CD14-positive monocyte (primary cell): ENCODE measurements around the gene PTPN2. TPM values are rescaled to one million over a fixed set of nuclear protein-coding genes. Genes with fewer than 3 reads are reported as not detected.
"Not testable (repeated sequence)": the region's sequence is repeated elsewhere in the genome, so short reads cannot be mapped to it uniquely, and the experiment has no call there.

Experiments
- DNase-seq, 3 donors: peaks; one replicate each; pipeline ENCODE4 v3.0.0-alpha.2; 2011 to 2022
- H2AFZ ChIP-seq: 2 replicates; pipeline ENCODE4 v1.6.0; 2012; ENCODE audit warnings: mild to moderate bottlenecking, low read depth, low read length, inconsistent platforms; ENCODE audit not compliant: insufficient read depth, poor library complexity, severe bottlenecking
- H3K27ac ChIP-seq, 2 donors: 1 replicate in 1 of 2; 2 replicates in 1 of 2; pipeline ENCODE4 v1.5.1; 2012 to 2013; ENCODE audit warnings: low read length in 2 of 2, control low read depth in 1 of 2, inconsistent platforms in 1 of 2, low read depth in 1 of 2, mild to moderate bottlenecking in 1 of 2
- H3K27me3 ChIP-seq, 2 donors: one replicate each; pipeline versions ENCODE4 v1.6.0 to v1.6.1; 2011 to 2013; ENCODE audit warnings: low read length in 2 of 2; ENCODE audit not compliant: control insufficient read depth in 2 of 2, insufficient read depth in 2 of 2
- H3K36me3 ChIP-seq, 2 donors: replicated peaks in 1 of 2; 1 replicate in 1 of 2; 2 replicates in 1 of 2; pipeline versions ENCODE4 v1.5.1 to v1.6.1; 2012 to 2013; ENCODE audit warnings: low read length in 2 of 2, control low read depth in 1 of 2, inconsistent platforms in 1 of 2, mild to moderate bottlenecking in 1 of 2; ENCODE audit not compliant: insufficient read depth in 2 of 2, control insufficient read depth in 1 of 2
- H3K4me1 ChIP-seq, 2 donors: 1 replicate in 1 of 2; 2 replicates in 1 of 2; pipeline versions ENCODE4 v1.5.1 to v1.6.1; 2012 to 2013; ENCODE audit warnings: low read length in 2 of 2, control low read depth in 1 of 2, inconsistent platforms in 1 of 2, mild to moderate bottlenecking in 1 of 2, moderate library complexity in 1 of 2; ENCODE audit not compliant: insufficient read depth in 2 of 2, control insufficient read depth in 1 of 2
- H3K4me2 ChIP-seq: replicated peaks from 2 replicates; pipeline ENCODE3; 2012; ENCODE audit warnings: low read length, moderate library complexity, mild to moderate bottlenecking; ENCODE audit not compliant: poor library complexity, severe bottlenecking; ENCODE audit errors: extremely low read depth
- H3K4me3 ChIP-seq, 3 experiments: fragments of 200-600 bp in 1 of 3; sonication (generic) in 1 of 3; replicated peaks in 1 of 3; 1 replicate in 2 of 3; 2 replicates in 1 of 3; pipeline ENCODE4 v1.5.1; 2011 to 2013; ENCODE audit warnings: low read length in 3 of 3, mild to moderate bottlenecking in 3 of 3, control low read depth in 2 of 3, low read depth in 2 of 3, inconsistent platforms in 1 of 3, moderate library complexity in 1 of 3
- H3K79me2 ChIP-seq: 2 replicates; pipeline ENCODE4 v1.6.0; 2012; ENCODE audit warnings: mild to moderate bottlenecking, control low read depth, inconsistent platforms, low read length, moderate library complexity; ENCODE audit not compliant: insufficient read depth
- H3K9ac ChIP-seq: 2 replicates; pipeline ENCODE4 v1.6.0; 2017; ENCODE audit warnings: low read length, mild to moderate bottlenecking; ENCODE audit not compliant: insufficient read depth, poor library complexity, severe bottlenecking
- H3K9me3 ChIP-seq, 2 donors: replicated peaks in 1 of 2; 1 replicate in 1 of 2; 2 replicates in 1 of 2; pipeline versions ENCODE4 v1.5.1 to v1.6.1; 2012 to 2013; ENCODE audit warnings: low read length in 2 of 2, control low read depth in 1 of 2; ENCODE audit not compliant: control insufficient read depth in 1 of 2, insufficient read depth in 1 of 2
- H4K20me1 ChIP-seq: 2 replicates; pipeline ENCODE4 v1.6.0; 2012; ENCODE audit warnings: mild to moderate bottlenecking, low read length, control low read depth, moderate library complexity; ENCODE audit not compliant: insufficient read depth
- H3K27ac Mint-ChIP-seq, 7 donors: one replicate each; pipeline ENCODE4 v1.8.0; 2020; ENCODE audit warnings: mild to moderate bottlenecking in 7 of 7, mixed read lengths in 7 of 7, moderate library complexity in 6 of 7, inconsistent platforms in 2 of 7
- H3K27me3 Mint-ChIP-seq, 3 donors: one replicate each; pipeline ENCODE4 v1.8.0; 2021 to 2022; ENCODE audit warnings: low read depth in 3 of 3, mild to moderate bottlenecking in 3 of 3, mixed read lengths in 3 of 3, moderate library complexity in 3 of 3, inconsistent platforms in 1 of 3
- H3K36me3 Mint-ChIP-seq, 2 donors: one replicate each; pipeline ENCODE4 v1.8.0; 2020; ENCODE audit warnings: mixed read lengths in 2 of 2, inconsistent platforms in 1 of 2, mild to moderate bottlenecking in 1 of 2
- H3K4me1 Mint-ChIP-seq: one replicate; pipeline ENCODE4 v1.8.0; 2020; ENCODE audit warnings: mild to moderate bottlenecking, mixed read lengths
- H3K4me3 Mint-ChIP-seq, 2 donors: one replicate each; pipeline ENCODE4 v1.8.0; 2020; ENCODE audit warnings: mild to moderate bottlenecking in 2 of 2, mixed read lengths in 2 of 2, moderate library complexity in 1 of 2
- H3K9me3 Mint-ChIP-seq, 7 donors: one replicate each; pipeline ENCODE4 v1.8.0; 2020 to 2022; ENCODE audit warnings: mixed read lengths in 7 of 7, mild to moderate bottlenecking in 6 of 7, moderate library complexity in 6 of 7, inconsistent platforms in 2 of 7
- CTCF ChIP-seq: fragments of 200-600 bp; IDR thresholded peaks from one replicate; pipeline ENCODE4 v1.8.0; 2022; ENCODE audit warnings: antibody characterized with exemption, mild to moderate bottlenecking
- WGBS: methylation state at CpG from one replicate; pipeline ENCODE4 v1.1.5; 2013; ENCODE audit warnings: missing lambda C conversion rate; ENCODE audit not compliant: insufficient coverage; 5-methylcytosine and 5-hydroxymethylcytosine counted together
- intact Hi-C, 2 donors: fragments of 100-400 bp; cut with micrococcal nuclease; formaldehyde crosslinking; loops; one replicate each; pipeline versions ENCODE4 v1.15.0 to v1.15.1; 2023
- polyA plus RNA-seq, 3 donors: library from polyadenylated mRNA; depleted of rRNA in 1 of 3; unstranded in 2 of 3; stranded (reverse) in 1 of 3; fragments of 300-500 nt in 2 of 3; fragments of >200 nt in 1 of 3; fragmentation: Illumina TruSeq in 2 of 3; gene quantifications; 1 replicate in 2 of 3; 2 replicates in 1 of 3; pipeline ENCODE4 v1.2.3, GENCODE V29; 2012 to 2021

Gene PTPN2
- polyA plus RNA-seq, 3 donors, result 55.6 to 108 (median 78.4) TPM

GRCh38 chr18:12765126-12765525 is 118.9 kb downstream of the PTPN2 start:
- no peak overlapping the region for H3K4me3 Mint-ChIP-seq
- intact Hi-C loops, result no loop called here
- no peak for TF ChIP-seq CTCF
- Histone ChIP-seq H3K9me3 (no peaks in the 10 kb centered on the region), H3K36me3 (no peaks in the 10 kb centered on the region), H3K9ac (no peak overlapping the region), H3K27me3 (no peaks in the 10 kb centered on the region), H3K4me2 (no peak overlapping the region), H4K20me1 (no peaks in the 10 kb centered on the region), H2AFZ (peak overlapping the region; percentile 29), H3K27ac (no peak overlapping the region), H3K4me1 (no peaks in the 10 kb centered on the region), H3K4me3 (no peak overlapping the region), H3K79me2 (no peaks in the 10 kb centered on the region)
- H3K27me3 Mint-ChIP-seq, result peaks cover 0 to 5% (median 2%) of the 10 kb centered on the region in 3 donors
- WGBS, result 93% methylated on average over 3 of the region's 8 CpGs
- H3K36me3 Mint-ChIP-seq, result no peaks in the 10 kb centered on the region
- H3K27ac Mint-ChIP-seq, result no peak overlapping the region
- no peak for DNase-seq
- no peaks in the 10 kb centered on the region for H3K9me3 Mint-ChIP-seq
- H3K4me1 Mint-ChIP-seq, result no peaks in the 10 kb centered on the region

GRCh38 chr18:12758566-12758965 is 125.5 kb downstream of the PTPN2 start:
- H3K27me3 ChIP-seq, intact Hi-C loops, H3K36me3 ChIP-seq, H3K27ac Mint-ChIP-seq, H3K4me3 ChIP-seq, H3K27me3 Mint-ChIP-seq, H3K27ac ChIP-seq, H2AFZ ChIP-seq, H3K36me3 Mint-ChIP-seq, H3K4me1 Mint-ChIP-seq, DNase-seq, H3K4me2 ChIP-seq, H3K4me1 ChIP-seq, H3K4me3 Mint-ChIP-seq, H3K9ac ChIP-seq, H4K20me1 ChIP-seq, H3K79me2 ChIP-seq, H3K9me3 ChIP-seq: not testable (repeated sequence)
- peaks cover 0 to 11% (median 0%) of the 10 kb centered on the region in 7 donors for H3K9me3 Mint-ChIP-seq
- no CpG with 5 or more reads among the region's 3 CpGs for WGBS

GRCh38 chr18:12756619-12757239 is 127.3 kb downstream of the PTPN2 start:
- H3K36me3 ChIP-seq, H3K27ac Mint-ChIP-seq, H3K9me3 ChIP-seq, H4K20me1 ChIP-seq, H3K79me2 ChIP-seq, H3K4me3 ChIP-seq, H3K9ac ChIP-seq, H3K4me1 ChIP-seq, H3K27me3 Mint-ChIP-seq, H3K27ac ChIP-seq, H2AFZ ChIP-seq, H3K4me2 ChIP-seq, H3K36me3 Mint-ChIP-seq, H3K4me1 Mint-ChIP-seq, intact Hi-C loops, H3K4me3 Mint-ChIP-seq, H3K27me3 ChIP-seq, DNase-seq: not testable (repeated sequence)
- 92% methylated on average over 6 of the region's 14 CpGs for WGBS
- H3K9me3 Mint-ChIP-seq, result peaks cover 0 to 11% (median 0%) of the 10 kb centered on the region in 7 donors

GRCh38 chr18:12755606-12756005 is 128.4 kb downstream of the PTPN2 start:
- H3K4me1 ChIP-seq, H3K4me3 Mint-ChIP-seq, H3K4me1 Mint-ChIP-seq, H4K20me1 ChIP-seq, H3K9ac ChIP-seq, DNase-seq, H3K79me2 ChIP-seq, H3K27ac Mint-ChIP-seq, H3K4me3 ChIP-seq, H3K27ac ChIP-seq, H3K36me3 ChIP-seq, H2AFZ ChIP-seq, H3K27me3 Mint-ChIP-seq, H3K27me3 ChIP-seq, H3K4me2 ChIP-seq, H3K36me3 Mint-ChIP-seq, intact Hi-C loops, H3K9me3 ChIP-seq: not testable (repeated sequence)
- H3K9me3 Mint-ChIP-seq, result peaks cover 0 to 11% (median 0%) of the 10 kb centered on the region in 7 donors
- WGBS, result 100% methylated on average over 5 of the region's 6 CpGs
